GM12891 (cell line): ENCODE results near the gene RNU11.

ENCODE experiments used
- POLR2A ChIP-seq: IDR thresholded peaks from 2 replicates; pipeline ENCODE4 v1.6.1; 2011; ENCODE audit warnings: low read depth, low read length, control low read depth
- POLR2AphosphoS5 ChIP-seq: IDR thresholded peaks from 2 replicates; pipeline ENCODE4 v1.6.1; 2011; ENCODE audit warnings: low read depth, low read length, control low read depth
- POU2F2 ChIP-seq: IDR thresholded peaks from 2 replicates; pipeline ENCODE4 v1.6.1; 2011; ENCODE audit warnings: low read depth, mild to moderate bottlenecking, control low read depth, low read length, moderate library complexity

DNA sequence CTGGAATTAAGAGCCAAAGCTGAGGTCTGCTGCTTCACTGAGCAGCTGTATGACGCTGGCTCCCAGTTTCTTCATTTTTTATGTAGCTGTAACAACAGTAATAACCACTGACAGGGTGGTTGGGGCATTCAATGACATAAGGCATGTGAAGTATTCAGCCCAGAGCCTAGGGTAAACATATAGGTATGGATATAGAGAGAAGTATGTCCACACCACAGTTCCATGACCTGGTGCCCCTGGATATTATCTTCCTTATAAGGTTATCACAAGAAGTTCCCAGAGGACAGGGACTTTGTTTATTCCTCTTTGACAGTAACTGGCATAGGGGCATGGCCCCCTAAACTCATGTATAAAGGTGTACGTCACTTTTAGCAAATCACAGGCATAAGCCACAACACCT is 41.6 kb upstream of the RNU11 start:
- TF ChIP-seq POLR2A (no peak), POLR2AphosphoS5 (no peak), POU2F2 (no peak)
